Stimulated activated CD4-positive, alpha-beta T cell treated with anti-CD3 and anti-CD28 coated beads, Interleukin-2, amount 100 ng/mL, for 4 hours (primary cell): ENCODE data around the gene PAPLN.
"Not testable (repeated sequence)": the region's sequence is repeated elsewhere in the genome, so short reads cannot be mapped to it uniquely, and the experiment has no call there.

Experiments used
- DNase-seq: peaks from one replicate; pipeline ENCODE4 v3.0.0-alpha.2; 2020; ENCODE audit warnings: low read depth

Gene PAPLN, protein sequence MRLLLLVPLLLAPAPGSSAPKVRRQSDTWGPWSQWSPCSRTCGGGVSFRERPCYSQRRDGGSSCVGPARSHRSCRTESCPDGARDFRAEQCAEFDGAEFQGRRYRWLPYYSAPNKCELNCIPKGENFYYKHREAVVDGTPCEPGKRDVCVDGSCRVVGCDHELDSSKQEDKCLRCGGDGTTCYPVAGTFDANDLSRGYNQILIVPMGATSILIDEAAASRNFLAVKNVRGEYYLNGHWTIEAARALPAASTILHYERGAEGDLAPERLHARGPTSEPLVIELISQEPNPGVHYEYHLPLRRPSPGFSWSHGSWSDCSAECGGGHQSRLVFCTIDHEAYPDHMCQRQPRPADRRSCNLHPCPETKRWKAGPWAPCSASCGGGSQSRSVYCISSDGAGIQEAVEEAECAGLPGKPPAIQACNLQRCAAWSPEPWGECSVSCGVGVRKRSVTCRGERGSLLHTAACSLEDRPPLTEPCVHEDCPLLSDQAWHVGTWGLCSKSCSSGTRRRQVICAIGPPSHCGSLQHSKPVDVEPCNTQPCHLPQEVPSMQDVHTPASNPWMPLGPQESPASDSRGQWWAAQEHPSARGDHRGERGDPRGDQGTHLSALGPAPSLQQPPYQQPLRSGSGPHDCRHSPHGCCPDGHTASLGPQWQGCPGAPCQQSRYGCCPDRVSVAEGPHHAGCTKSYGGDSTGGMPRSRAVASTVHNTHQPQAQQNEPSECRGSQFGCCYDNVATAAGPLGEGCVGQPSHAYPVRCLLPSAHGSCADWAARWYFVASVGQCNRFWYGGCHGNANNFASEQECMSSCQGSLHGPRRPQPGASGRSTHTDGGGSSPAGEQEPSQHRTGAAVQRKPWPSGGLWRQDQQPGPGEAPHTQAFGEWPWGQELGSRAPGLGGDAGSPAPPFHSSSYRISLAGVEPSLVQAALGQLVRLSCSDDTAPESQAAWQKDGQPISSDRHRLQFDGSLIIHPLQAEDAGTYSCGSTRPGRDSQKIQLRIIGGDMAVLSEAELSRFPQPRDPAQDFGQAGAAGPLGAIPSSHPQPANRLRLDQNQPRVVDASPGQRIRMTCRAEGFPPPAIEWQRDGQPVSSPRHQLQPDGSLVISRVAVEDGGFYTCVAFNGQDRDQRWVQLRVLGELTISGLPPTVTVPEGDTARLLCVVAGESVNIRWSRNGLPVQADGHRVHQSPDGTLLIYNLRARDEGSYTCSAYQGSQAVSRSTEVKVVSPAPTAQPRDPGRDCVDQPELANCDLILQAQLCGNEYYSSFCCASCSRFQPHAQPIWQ

GRCh38 chr14:73237219-73237785 lies at the start of gene PAPLN:
TSS of gene PAPLN (plus strand) at chr14:73237506. CDS start at chr14:73239779, 2,273 bp downstream.
- no peak for DNase-seq

DNA sequence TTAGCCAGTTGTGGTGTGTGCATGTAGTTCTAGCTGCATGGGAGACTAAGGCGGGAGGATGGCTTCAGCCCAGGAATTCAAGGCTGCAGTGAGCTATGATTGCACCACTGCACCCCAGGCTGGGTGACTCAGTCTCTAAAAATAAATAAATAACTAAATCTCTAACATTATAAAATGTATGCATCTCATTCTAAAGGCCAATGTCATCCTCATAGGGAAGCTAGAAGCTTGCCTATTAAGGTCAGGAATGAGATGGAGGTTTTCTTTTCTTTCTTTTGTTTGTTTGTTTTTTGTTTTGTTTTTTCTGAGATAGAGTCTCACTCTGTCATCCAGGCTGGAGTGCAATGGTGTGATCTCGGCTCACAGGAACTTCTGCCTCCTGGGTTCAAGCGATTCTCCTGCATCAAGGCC lies 48.8 kb upstream of the PAPLN start:
- no peak for DNase-seq

GRCh38 chr14:73189651-73190050 lies 47.7 kb upstream of the PAPLN start:
- DNase-seq, result no peak

DNA sequence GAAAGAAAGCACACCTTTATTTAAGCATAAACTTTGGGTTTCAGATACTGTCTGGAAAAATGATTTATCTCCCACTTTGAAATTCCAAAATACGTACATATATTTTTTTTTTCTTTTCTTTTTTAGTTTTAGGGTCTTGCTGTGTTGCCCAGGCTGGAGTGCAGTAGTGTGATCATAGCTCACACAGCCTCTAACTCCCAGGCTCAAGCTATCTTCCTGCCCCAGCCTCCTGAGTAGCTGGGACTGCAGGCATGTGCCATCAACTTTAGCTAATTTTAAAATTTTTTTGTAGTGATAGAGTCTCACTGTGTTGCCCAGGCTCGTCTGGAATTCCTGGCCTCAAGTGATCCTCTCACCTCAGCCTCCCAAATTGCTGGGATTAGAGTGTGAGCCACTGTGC lies 45.9 kb upstream of the PAPLN start:
- DNase-seq, result no peak

DNA sequence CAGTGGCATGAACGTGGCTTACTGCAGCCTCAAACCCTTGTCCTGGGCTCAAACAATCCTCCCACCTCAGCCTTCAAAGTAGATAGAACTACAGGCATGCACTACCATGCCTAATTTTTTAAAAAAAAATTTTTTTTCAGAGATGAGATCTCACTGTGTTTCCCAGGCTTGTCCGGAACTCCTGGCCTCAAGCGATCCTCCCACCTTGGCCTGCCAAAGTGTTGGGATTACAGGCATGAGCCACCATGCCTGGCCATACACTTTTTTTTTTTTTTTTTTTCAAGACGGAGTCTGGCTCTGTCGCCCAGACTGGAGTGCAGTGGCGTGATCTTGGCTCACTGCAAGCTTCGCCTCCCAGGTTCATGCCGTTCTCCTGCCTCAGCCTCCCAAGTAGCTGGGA lies 43.0 kb upstream of the PAPLN start:
- not testable (repeated sequence) for DNase-seq

DNA sequence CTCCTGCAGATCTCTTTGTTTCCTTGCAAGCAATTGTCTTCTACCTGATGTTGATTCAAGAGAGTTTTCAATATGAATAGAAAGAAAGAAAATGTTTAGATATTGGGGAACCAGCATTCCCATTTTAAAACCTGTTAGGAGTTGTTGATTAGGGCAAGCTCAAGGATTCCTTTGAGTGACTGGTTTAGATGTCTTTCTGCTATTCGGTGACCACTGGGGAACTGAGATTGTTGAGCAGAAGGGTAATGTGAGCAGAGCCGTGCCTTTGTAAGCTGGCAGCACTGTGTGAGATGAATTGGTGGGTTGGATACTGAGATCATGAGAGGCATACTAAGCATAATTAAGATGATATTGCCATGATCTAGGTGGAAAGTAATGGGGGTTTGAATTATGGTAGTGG lies 39.1 kb upstream of the PAPLN start:
- DNase-seq, result no peak

- no peak for DNase-seq
These were observed 33.8 kb upstream of the PAPLN start for GRCh38 chr14:73203527-73203926.

- DNase-seq, result no peak
These were observed 29.7 kb upstream of the PAPLN start for GRCh38 chr14:73207615-73208014.

DNA sequence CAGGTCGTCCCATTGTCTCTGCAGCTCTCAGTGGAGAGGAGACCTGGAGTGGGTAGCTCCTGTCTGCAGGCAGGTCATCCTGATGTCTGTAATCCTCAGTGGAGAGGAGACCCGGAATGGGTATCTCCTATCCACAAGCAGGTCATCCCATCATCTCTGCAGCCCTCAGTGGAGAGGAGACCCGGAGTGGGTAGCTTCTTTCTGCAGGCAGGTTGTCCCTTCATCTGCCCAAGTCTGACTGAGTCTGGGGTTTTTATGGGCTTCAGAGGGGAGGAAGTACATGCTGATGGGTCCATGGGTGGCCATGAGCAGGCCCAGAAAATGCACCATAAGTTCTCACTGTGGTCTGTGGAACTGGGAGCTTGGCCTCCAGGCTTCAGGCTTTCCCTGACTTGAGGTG lies 28.9 kb upstream of the PAPLN start:
- no peak for DNase-seq

DNA sequence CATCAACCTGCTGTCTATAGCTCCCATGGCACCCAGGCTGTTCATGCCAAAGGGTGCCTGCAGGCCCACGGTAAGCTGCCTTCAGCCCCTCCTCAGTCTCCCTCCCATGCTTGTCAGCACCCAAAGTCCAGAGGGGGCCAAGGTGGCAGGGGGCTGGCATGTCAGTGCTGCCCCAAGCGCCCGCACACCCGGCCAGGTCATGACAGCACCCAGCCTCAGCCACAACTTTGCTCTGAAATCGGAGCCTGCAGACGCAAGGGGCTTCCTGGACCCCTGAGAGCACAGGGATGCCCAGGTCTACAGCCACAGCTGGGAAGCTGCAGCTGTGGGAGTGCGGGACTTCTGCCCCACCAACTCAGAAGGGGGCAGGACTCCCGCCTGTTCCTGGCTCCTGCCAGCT lies 28.5 kb upstream of the PAPLN start:
- no peak for DNase-seq

- DNase-seq, result no peak
These were observed 27.4 kb upstream of the PAPLN start for GRCh38 chr14:73209953-73210352.

DNA sequence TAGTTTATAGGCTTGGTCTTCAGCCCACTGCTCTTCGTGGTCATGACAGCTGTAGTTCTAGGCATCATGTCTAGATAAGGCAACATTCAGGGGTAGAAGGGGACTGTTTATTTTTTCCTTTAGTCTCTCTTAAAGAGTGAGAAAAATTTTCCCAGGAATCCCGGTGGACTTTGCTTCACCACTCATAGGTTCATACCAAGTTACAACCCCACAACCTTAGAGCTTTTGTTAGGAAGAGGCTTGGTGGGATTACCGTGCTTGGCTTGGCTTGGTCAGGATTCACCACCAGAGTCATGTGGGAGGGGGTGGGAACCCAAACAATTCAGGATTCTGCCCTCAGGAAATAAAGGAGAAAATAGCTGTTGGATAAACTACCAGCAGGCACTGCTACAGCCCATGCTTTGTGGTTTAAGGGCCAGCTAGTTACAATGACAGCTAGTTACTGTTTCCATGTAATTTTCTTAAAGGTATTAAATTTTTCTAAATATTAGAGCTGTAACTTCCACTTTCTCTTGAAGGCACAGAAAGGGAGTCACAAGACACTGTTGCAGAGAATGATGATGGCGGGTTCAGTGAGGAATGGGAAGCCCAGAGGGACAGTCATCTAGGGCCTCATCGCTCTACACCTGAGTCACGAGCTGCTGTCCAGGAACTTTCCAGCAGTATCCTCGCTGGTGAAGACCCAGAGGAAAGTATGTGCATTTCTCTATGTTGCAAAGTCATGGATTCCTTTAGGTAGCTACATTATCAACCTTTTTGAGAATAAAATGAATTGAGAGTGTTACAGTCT lies 25.9 kb upstream of the PAPLN start:
- DNase-seq, result no peak

- DNase-seq, result no peak
These were observed 21.3 kb upstream of the PAPLN start for GRCh38 chr14:73216030-73216429.

GRCh38 chr14:73217411-73217810 lies 19.9 kb upstream of the PAPLN start:
- no peak for DNase-seq

GRCh38 chr14:73220061-73220460 lies 17.2 kb upstream of the PAPLN start:
- no peak for DNase-seq

DNA sequence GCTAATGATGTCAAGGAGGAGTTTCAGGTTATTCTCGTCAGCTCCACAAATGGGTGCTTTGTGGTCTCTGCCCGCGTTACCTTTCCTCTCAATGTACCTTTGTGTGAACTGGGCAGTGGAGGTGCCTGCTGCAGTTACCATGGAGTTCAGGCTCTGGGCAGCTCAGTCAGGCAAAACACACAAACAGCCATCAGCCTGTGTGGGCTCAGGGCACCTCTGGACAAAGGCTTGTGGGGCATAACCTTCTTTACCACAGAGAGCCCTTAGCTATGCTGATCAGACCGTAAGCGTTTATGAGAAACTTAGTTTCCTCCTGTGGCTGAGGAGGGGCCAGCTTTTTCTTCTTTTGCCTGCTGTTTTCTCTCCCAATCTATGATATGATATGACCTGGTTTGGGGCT lies 16.7 kb upstream of the PAPLN start:
- DNase-seq, result no peak

DNA sequence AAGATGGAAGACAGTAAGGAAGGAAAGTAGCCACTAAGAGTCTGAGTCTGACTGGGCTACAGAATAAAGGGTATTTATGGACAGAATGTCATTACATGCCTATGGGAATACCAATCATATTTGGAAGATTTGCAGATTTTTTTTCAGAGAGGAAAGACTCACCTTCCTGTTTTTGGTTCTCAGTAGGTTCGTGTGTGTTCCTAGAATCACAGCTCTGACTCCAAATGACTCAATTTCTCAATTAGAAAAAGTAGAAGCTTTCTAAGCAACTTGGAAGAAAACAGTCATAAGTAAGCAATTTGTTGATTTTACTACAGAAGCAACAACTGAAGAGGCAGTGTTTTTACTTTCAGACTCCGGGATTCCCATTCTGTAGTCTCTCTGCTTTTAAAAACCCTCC lies 15.4 kb upstream of the PAPLN start:
- DNase-seq, result no peak

GRCh38 chr14:73223049-73223448 lies 14.3 kb upstream of the PAPLN start:
- DNase-seq, result no peak

GRCh38 chr14:73225496-73225895 lies 11.8 kb upstream of the PAPLN start:
- no peak for DNase-seq

GRCh38 chr14:73227812-73228781 lies 9.2 kb upstream of the PAPLN start:
- DNase-seq, result no peak
